K562 (cell line): ENCODE measurements around the gene CLEC2B. TPM values are rescaled to one million over a fixed set of nuclear protein-coding genes. Genes with fewer than 3 reads are reported as not detected.

Source experiments
- BCL6 ChIP-seq: fragments of 250-450 bp; sonication (Bioruptor Pico); IDR thresholded peaks from 2 replicates; pipeline ENCODE4 v1.4.0; 2020
- ELF1 ChIP-seq: fragments of 200-800 bp; sonication (Bioruptor generic); IDR thresholded peaks from 2 replicates; pipeline ENCODE4 v1.6.1; 2016; ENCODE audit warnings: missing genetic modification characterization, missing compliant biosample characterization
- HMGXB4 ChIP-seq: sonication (generic); formaldehyde crosslinking; IDR thresholded peaks from 2 replicates; pipeline ENCODE4 v1.8.1; 2023; ENCODE audit warnings: mild to moderate bottlenecking, missing genetic modification reagents
- HNRNPL ChIP-seq: fragments of 200-400 bp; formaldehyde crosslinking; IDR thresholded peaks from 2 replicates; pipeline ENCODE4 v1.6.1; 2017; ENCODE audit warnings: low read depth, mild to moderate bottlenecking, low read length
- JUND ChIP-seq, 2 experiments: IDR thresholded peaks; 2 replicates in 1 of 2; 3 replicates in 1 of 2; pipeline ENCODE4 v1.6.1; 2011; ENCODE audit warnings: borderline replicate concordance in 2 of 2, low read depth in 2 of 2, low read length in 2 of 2, improper control_type of control experiment in 1 of 2, missing biosample characterization in 1 of 2, missing genetic modification characterization in 1 of 2, missing genetic modification reagents in 1 of 2
- NELFE ChIP-seq: IDR thresholded peaks from 2 replicates; pipeline ENCODE4 v1.6.1; 2011; ENCODE audit warnings: mild to moderate bottlenecking; ENCODE audit not compliant: insufficient read depth, insufficient read length
- SMAD2 ChIP-seq: fragments of 150-350 bp; IDR thresholded peaks from 2 replicates; pipeline ENCODE4 v1.6.1; 2014; ENCODE audit warnings: low read depth, mild to moderate bottlenecking, low read length
- ZBTB12 ChIP-seq: fragments of 250-450 bp; sonication (Bioruptor Pico); IDR thresholded peaks from 2 replicates; pipeline ENCODE4 v1.4.0; 2020
- ZNF146 ChIP-seq: IDR thresholded peaks from one replicate; pipeline ENCODE4 v1.6.1; 2018; ENCODE audit warnings: missing compliant biosample characterization; ENCODE audit not compliant: unreplicated experiment
- ZNF24 ChIP-seq: fragments of 450-650 bp; IDR thresholded peaks from 2 replicates; pipeline ENCODE4 v1.6.1; 2016
- polyA plus RNA-seq, 8 experiments: library from polyadenylated mRNA; depleted of rRNA in 4 of 8; stranded (reverse) in 5 of 8; unstranded in 3 of 8; fragments of >200 nt; fragmentation: Nextera tagmentation in 2 of 8; fragmentation: Illumina TruSeq in 1 of 8; extraction: Ambion mirVana in 2 of 8; extraction: Trizol in 1 of 8; gene quantifications; 2 replicates each; pipeline versions ENCODE4 v1.2.1 to v1.2.3, GENCODE V29; 2011 to 2014; ENCODE audit warnings: inconsistent platforms in 1 of 8, missing spikeins in 1 of 8
- total RNA-seq, 7 experiments: library from RNA; depleted of rRNA in 6 of 7; stranded (reverse); fragments of >200 nt in 6 of 7; fragmentation: Illumina TruSeq in 2 of 7; extraction: Trizol in 2 of 7; gene quantifications; 2 replicates each; pipeline versions ENCODE4 v1.2.1 to v1.2.3, GENCODE V29; 2011 to 2021; ENCODE audit warnings: low replicate concordance in 1 of 7
- TF ChIP-seq, protein P1 (sequence below): fragments of 450-650 bp; formaldehyde crosslinking; IDR thresholded peaks from 2 replicates; pipeline ENCODE4 v1.4.0; 2020; ENCODE audit warnings: mild to moderate bottlenecking, moderate library complexity

Gene CLEC2B
- total and polyA plus RNA-seq, 9 of the 15 experiments (the other 6 are each of a cell fraction or from before 2014, with no cell fraction given) = 1.3 to 5.9 (median 2.9) TPM

DNA sequence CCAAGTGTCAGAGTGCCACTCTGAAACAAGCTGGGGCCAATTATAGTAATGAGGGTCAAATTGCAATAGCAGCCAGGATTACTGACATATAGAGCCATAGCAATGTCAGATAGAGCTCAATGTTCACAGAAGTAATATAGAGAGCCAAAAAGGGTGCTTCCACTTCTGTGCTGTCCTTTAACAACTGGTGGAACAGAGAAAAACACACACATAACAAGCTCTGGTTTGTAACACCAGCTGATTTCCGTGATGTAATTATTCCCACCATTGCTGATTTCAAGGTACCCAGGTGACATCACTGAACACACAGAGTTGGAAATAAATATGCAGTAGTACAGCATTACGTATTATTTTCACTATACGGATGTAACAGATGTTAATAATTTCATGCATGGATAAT is 3.0 kb upstream of the CLEC2B start (continued):
- no peak for TF ChIP-seq ZBTB12 (CRISPR knock-in tag)
- TF ChIP-seq JUND (IDR thresholded peaks at IDR 0.05; ENCODE audit: borderline replicate concordance, low read depth, low read length) = no peak
- TF ChIP-seq JUND (tag; IDR thresholded peaks at IDR 0.05; ENCODE audit: borderline replicate concordance, low read depth, low read length) = no peak
- TF ChIP-seq HNRNPL = no peak
- no peak for TF ChIP-seq BCL6
- no peak for TF ChIP-seq ZNF146 (CRISPR knock-in tag)
- TF ChIP-seq NELFE = no peak
- TF ChIP-seq SMAD2 = no peak
- TF ChIP-seq HMGXB4 (CRISPR knock-in tag) = no peak
- TF ChIP-seq, protein P1, sequence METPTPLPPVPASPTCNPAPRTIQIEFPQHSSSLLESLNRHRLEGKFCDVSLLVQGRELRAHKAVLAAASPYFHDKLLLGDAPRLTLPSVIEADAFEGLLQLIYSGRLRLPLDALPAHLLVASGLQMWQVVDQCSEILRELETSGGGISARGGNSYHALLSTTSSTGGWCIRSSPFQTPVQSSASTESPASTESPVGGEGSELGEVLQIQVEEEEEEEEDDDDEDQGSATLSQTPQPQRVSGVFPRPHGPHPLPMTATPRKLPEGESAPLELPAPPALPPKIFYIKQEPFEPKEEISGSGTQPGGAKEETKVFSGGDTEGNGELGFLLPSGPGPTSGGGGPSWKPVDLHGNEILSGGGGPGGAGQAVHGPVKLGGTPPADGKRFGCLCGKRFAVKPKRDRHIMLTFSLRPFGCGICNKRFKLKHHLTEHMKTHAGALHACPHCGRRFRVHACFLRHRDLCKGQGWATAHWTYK (CRISPR knock-in tag) = no peak
- no peak for TF ChIP-seq ELF1 (tag)
- no peak for TF ChIP-seq ZNF24
